ENCODE results near the gene HEY2. TPM values are rescaled to one million over a fixed set of nuclear protein-coding genes. Genes with fewer than 3 reads are reported as not detected.

Gene HEY2
- polyA plus RNA-seq, 2 of the 4 experiments (the other 2 are of a cell fraction): 0.09 TPM; not detected in 1

DNA sequence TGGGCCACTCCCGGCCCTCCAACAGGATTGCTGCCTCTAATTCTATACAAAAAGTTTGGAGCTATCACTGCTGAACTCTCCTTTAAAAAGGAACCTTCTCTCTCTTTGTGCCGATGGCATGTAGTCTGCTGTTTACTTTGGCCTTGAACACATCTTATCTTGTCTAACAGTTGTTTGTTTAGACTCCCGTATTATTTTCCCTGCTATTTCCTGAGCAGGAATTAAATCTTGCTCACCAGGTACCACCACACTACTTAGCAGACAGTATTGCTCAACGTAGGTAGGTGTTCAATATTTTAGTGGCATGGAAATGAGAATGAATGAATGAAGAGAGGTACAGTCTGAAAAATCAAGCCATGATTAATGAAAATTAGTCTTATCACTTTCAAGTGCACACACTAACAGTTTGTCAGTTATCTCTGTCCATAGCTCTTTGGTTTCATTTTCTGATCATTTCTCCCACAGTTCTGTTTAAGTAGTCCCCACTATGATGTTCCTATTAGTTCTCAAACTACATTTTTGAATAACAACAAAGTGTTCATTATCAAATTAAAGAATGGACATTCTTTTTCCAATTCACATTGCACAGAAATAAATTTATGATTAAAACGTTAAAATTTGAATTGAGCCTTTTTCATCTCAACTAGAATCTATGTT, 6.8 kb upstream of the HEY2 start:
- no peak overlapping the region for H3K27ac ChIP-seq
- peaks cover 7% of the 10 kb centered on the region; the same call in 2 of the 3 replicates for H3K4me1 ChIP-seq
- CTCF ChIA-PET: interaction anchor here (0.9 kb wide), 1 partner anchor 11 kb away, joined by 3 read pairs; no protein-coding TSS in a partner anchor
- H3K4me2 ChIP-seq: peak overlapping the region; percentile 19; the same call in 1 of the 3 replicates
- no peak; a peak in 1 of 6 replicates for ATAC-seq
- POLR2A ChIA-PET: no interaction called here
- no peak overlapping the region for H3K4me3 ChIP-seq
- FAIRE-seq: no peak
- no peak for DNase-seq (ENCODE audit: low read depth in 1 of 2, low spot score in 1 of 2)
- H3K9me3 ChIP-seq: no peaks in the 10 kb centered on the region; the same call in 2 of the 3 replicates
- WGBS (ENCODE audit: missing lambda C conversion rate): 16% methylated on average over 5 of the region's 5 CpGs
- TF ChIP-seq, protein P1, sequence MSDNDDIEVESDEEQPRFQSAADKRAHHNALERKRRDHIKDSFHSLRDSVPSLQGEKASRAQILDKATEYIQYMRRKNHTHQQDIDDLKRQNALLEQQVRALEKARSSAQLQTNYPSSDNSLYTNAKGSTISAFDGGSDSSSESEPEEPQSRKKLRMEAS (IDR thresholded peaks at IDR 0.05): no peak
- peak; percentile 46; the same call in 1 of the 2 replicates for TF ChIP-seq GATA3 (IDR thresholded peaks at IDR 0.05; ENCODE audit: borderline replicate concordance)
- TF ChIP-seq JUN (IDR thresholded peaks at IDR 0.05): no peak
- TF ChIP-seq RFX5 (IDR thresholded peaks at IDR 0.05): no peak

DNA sequence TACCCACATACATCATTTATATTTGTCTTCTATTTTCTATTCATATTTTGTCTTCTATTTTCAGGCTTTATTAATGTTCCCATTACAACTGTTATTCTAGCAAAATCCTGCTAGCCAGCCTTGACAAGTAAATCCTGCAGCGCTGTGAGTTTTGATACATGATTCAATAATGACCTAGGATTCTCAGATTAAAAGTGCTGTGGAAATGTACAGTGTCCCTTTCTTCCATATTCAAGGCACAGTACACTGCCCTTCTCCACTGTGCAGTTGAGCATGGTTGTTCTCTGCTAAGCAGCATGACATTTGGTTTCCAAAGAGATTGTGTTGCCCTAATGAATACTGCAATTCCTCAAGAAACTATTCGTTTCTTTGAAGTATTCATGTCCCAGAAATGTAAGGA, 5.8 kb upstream of the HEY2 start:
- DNase-seq (ENCODE audit: low read depth in 1 of 2, low spot score in 1 of 2) (no peak), FAIRE-seq (no peak), ATAC-seq (no peak)
- Histone ChIP-seq H3K4me2 (no peak overlapping the region), H3K4me3 (no peak overlapping the region), H3K9me3 (no peaks in the 10 kb centered on the region; the same call in 2 of the 3 replicates), H3K4me1 (peaks cover 16% of the 10 kb centered on the region; the same call in 2 of the 3 replicates), H3K27ac (no peak overlapping the region)
- CTCF ChIA-PET: no interaction called here
- POLR2A ChIA-PET: no interaction called here
- 60% methylated on average over 2 of the region's 2 CpGs for WGBS (ENCODE audit: missing lambda C conversion rate)
- no peak for TF ChIP-seq JUN (IDR thresholded peaks at IDR 0.05)
- no peak for TF ChIP-seq ZSCAN20 (CRISPR knock-in tag; IDR thresholded peaks at IDR 0.05)
- no peak for TF ChIP-seq CHD2 (IDR thresholded peaks at IDR 0.05; ENCODE audit: low read length, partially characterized antibody)
- TF ChIP-seq MAFK (IDR thresholded peaks at IDR 0.05; ENCODE audit: partially characterized antibody): no peak
- TF ChIP-seq, protein P2, sequence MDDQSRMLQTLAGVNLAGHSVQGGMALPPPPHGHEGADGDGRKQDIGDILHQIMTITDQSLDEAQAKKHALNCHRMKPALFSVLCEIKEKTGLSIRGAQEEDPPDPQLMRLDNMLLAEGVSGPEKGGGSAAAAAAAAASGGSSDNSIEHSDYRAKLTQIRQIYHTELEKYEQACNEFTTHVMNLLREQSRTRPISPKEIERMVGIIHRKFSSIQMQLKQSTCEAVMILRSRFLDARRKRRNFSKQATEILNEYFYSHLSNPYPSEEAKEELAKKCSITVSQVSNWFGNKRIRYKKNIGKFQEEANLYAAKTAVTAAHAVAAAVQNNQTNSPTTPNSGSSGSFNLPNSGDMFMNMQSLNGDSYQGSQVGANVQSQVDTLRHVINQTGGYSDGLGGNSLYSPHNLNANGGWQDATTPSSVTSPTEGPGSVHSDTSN (IDR thresholded peaks at IDR 0.05): no peak
- no peak for TF ChIP-seq POLR2AphosphoS2 (conservative IDR thresholded peaks at IDR 0.05; ENCODE audit: low read length)
- no peak for TF ChIP-seq HEYL (CRISPR knock-in tag; IDR thresholded peaks at IDR 0.05)
- no peak for TF ChIP-seq FOSL2 (IDR thresholded peaks at IDR 0.05)
- no peak for TF ChIP-seq FOSL2 (CRISPR knock-in tag; IDR thresholded peaks at IDR 0.05)
- TF ChIP-seq, protein P3, sequence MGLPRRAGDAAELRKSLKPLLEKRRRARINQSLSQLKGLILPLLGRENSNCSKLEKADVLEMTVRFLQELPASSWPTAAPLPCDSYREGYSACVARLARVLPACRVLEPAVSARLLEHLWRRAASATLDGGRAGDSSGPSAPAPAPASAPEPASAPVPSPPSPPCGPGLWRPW (IDR thresholded peaks at IDR 0.05): no peak
- no peak for TF ChIP-seq BHLHE40 (IDR thresholded peaks at IDR 0.05; ENCODE audit: low read depth, low read length)
- TF ChIP-seq EHF (CRISPR knock-in tag; IDR thresholded peaks at IDR 0.05): no peak
- TF ChIP-seq NFE2L2 (conservative IDR thresholded peaks at IDR 0.05; ENCODE audit: low read length): no peak
- TF ChIP-seq, protein P4, sequence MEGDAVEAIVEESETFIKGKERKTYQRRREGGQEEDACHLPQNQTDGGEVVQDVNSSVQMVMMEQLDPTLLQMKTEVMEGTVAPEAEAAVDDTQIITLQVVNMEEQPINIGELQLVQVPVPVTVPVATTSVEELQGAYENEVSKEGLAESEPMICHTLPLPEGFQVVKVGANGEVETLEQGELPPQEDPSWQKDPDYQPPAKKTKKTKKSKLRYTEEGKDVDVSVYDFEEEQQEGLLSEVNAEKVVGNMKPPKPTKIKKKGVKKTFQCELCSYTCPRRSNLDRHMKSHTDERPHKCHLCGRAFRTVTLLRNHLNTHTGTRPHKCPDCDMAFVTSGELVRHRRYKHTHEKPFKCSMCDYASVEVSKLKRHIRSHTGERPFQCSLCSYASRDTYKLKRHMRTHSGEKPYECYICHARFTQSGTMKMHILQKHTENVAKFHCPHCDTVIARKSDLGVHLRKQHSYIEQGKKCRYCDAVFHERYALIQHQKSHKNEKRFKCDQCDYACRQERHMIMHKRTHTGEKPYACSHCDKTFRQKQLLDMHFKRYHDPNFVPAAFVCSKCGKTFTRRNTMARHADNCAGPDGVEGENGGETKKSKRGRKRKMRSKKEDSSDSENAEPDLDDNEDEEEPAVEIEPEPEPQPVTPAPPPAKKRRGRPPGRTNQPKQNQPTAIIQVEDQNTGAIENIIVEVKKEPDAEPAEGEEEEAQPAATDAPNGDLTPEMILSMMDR (IDR thresholded peaks at IDR 0.05): no peak
- TF ChIP-seq RAD21 (conservative IDR thresholded peaks at IDR 0.05 in 1 of 2, IDR thresholded peaks at IDR 0.05 in 1 of 2): no peak
- no peak for TF ChIP-seq RCOR1 (IDR thresholded peaks at IDR 0.05; ENCODE audit: low read depth, low read length)
- TF ChIP-seq ZFP36 (IDR thresholded peaks at IDR 0.05; ENCODE audit: borderline replicate concordance, partially characterized antibody): no peak
- TF ChIP-seq TP53 (CRISPR knock-in tag; IDR thresholded peaks at IDR 0.05): no peak
- TF ChIP-seq CBX2 (IDR thresholded peaks at IDR 0.05; ENCODE audit: borderline replicate concordance, low read depth): no peak
- TF ChIP-seq FOXS1 (CRISPR knock-in tag; IDR thresholded peaks at IDR 0.05): no peak

Measured in A549 (cell line).